HepG2 (cell line): Measurements from ENCODE around the gene OR1I1.

Experiments used
- CTCF ChIP-seq: sonication (generic); formaldehyde crosslinking; IDR thresholded peaks from 2 replicates; pipeline ENCODE4 v1.5.0; 2020; ENCODE audit warnings: mild to moderate bottlenecking, missing genetic modification reagents, moderate library complexity
- KLF15 ChIP-seq: sonication (generic); formaldehyde crosslinking; IDR thresholded peaks from 2 replicates; pipeline ENCODE4 v1.8.1; 2023; ENCODE audit warnings: borderline replicate concordance, mild to moderate bottlenecking, inconsistent platforms, missing genetic modification reagents, mixed read lengths
- MAFK ChIP-seq, 2 experiments: IDR thresholded peaks in 1 of 2; conservative IDR thresholded peaks in 1 of 2; 2 replicates each; pipeline ENCODE4 v1.6.1; 2011; ENCODE audit warnings: improper control_type of control experiment in 2 of 2, low read length in 2 of 2
- MIER2 ChIP-seq: IDR thresholded peaks from 2 replicates; pipeline ENCODE4 v1.6.1; 2016; ENCODE audit warnings: missing biosample characterization, missing genetic modification reagents
- PRDM10 ChIP-seq: sonication (generic); formaldehyde crosslinking; IDR thresholded peaks from 2 replicates; pipeline ENCODE4 v1.4.0; 2020; ENCODE audit warnings: low read depth, missing genetic modification reagents
- SIN3B ChIP-seq: fragments of 150-350 bp; IDR thresholded peaks from 2 replicates; pipeline ENCODE4 v1.6.1; 2014; ENCODE audit warnings: low read length
- TRIM24 ChIP-seq: sonication (generic); formaldehyde crosslinking; IDR thresholded peaks from 2 replicates; pipeline ENCODE4 v1.8.0; 2022; ENCODE audit warnings: mild to moderate bottlenecking, missing genetic modification reagents
- ZNF256 ChIP-seq: sonication (generic); formaldehyde crosslinking; conservative IDR thresholded peaks from 2 replicates; pipeline ENCODE4 v1.4.0; 2020; ENCODE audit warnings: missing genetic modification reagents
- ZNF317 ChIP-seq: sonication (generic); formaldehyde crosslinking; IDR thresholded peaks from 2 replicates; pipeline ENCODE4 v1.5.0; 2020; ENCODE audit warnings: mild to moderate bottlenecking, missing genetic modification reagents
- ZNF687 ChIP-seq: sonication (generic); formaldehyde crosslinking; IDR thresholded peaks from 2 replicates; pipeline ENCODE4 v1.5.1; 2020; ENCODE audit warnings: mild to moderate bottlenecking, missing genetic modification reagents, moderate library complexity

GRCh38 chr19:15111758-15112157 lies 29.7 kb downstream of the OR1I1 start:
- TF ChIP-seq CTCF (CRISPR knock-in tag) (no peak), SIN3B (no peak), ZNF317 (no peak), KLF15 (CRISPR knock-in tag) (no peak), ZNF687 (CRISPR knock-in tag) (no peak), TRIM24 (CRISPR knock-in tag) (no peak), ZNF256 (CRISPR knock-in tag) (no peak), MIER2 (CRISPR knock-in tag) (no peak), PRDM10 (no peak), MAFK (conservative IDR thresholded peaks at IDR 0.05 in 1 of 2, IDR thresholded peaks at IDR 0.05 in 1 of 2; ENCODE audit: low read length in 2 of 2) (no peak)
